Fibroblast of the aortic adventitia (primary cell): ENCODE data around the gene TGM2. TPM values are rescaled to one million over a fixed set of nuclear protein-coding genes. Genes with fewer than 3 reads are reported as not detected.

Source experiments
- DNase-seq: peaks from one replicate; pipeline ENCODE4 v3.0.0-alpha.2; 2010; ENCODE audit warnings: low read depth
- H3K4me3 ChIP-seq: 2 replicates; pipeline ENCODE4 v1.5.1; 2011; ENCODE audit warnings: low read depth, mild to moderate bottlenecking, control low read depth, low read length, moderate library complexity
- CTCF ChIP-seq: IDR thresholded peaks from 2 replicates; pipeline ENCODE4 v1.5.1; 2011; ENCODE audit warnings: mild to moderate bottlenecking, low read length, control low read depth, inconsistent platforms; ENCODE audit not compliant: insufficient read depth
- total RNA-seq: library from RNA; depleted of rRNA; stranded (reverse); fragments of >200 nt; gene quantifications from 2 replicates; pipeline ENCODE4 v1.2.3, GENCODE V29; 2012; ENCODE audit warnings: low replicate concordance

TGM2 gene
- total RNA-seq, 1 donor: 117 TPM

GRCh38 chr20:38137441-38138037 is 27.5 kb downstream of the TGM2 start:
- DNase-seq: no peak
- TF ChIP-seq CTCF: no peak
- no peak overlapping the region for H3K4me3 ChIP-seq

- no peak for DNase-seq
- no peak for TF ChIP-seq CTCF
- H3K4me3 ChIP-seq: no peak overlapping the region
These were observed 28.4 kb downstream of the TGM2 start for GRCh38 chr20:38136421-38137245.

- TF ChIP-seq CTCF: no peak
- H3K4me3 ChIP-seq: no peak overlapping the region
- DNase-seq: no peak
These were observed 29.2 kb downstream of the TGM2 start for GRCh38 chr20:38135651-38136420.

- TF ChIP-seq CTCF: no peak
- no peak overlapping the region for H3K4me3 ChIP-seq
- DNase-seq: peak; percentile 25
These were observed 29.8 kb downstream of the TGM2 start for GRCh38 chr20:38135271-38135650.

GRCh38 chr20:38134427-38135270 is 30.4 kb downstream of the TGM2 start:
- H3K4me3 ChIP-seq: no peak overlapping the region
- no peak for TF ChIP-seq CTCF
- peak; percentile 72 for DNase-seq
